Non-pigmented ciliary epithelial cell (primary cell): ENCODE measurements around the gene KNCN.

Experiments
- DNase-seq: peaks from one replicate; pipeline ENCODE4 v3.0.0-alpha.2; 2010; ENCODE audit warnings: low read depth

Gene KNCN

DNA sequence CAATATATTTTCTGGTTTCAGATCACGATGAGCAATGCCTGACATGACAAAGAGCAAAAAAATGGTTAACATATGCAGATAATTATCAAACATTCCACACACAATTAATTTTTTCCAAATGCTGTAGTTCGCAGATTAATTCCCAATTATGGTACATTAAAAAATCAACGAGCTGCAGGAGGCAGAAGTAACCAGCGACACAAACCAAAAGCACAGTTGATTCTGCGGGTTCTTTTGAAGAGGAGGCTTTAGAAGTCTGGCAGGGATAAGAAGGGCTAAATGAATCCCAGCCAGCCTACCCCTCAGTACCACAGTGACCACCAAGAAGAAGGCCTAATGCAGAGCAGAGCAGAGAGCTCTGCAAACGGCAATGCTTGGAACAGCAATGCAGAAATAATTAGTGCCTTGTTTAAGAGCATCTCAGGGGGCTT is 17.0 kb upstream of the KNCN start:
- no peak for DNase-seq

DNA sequence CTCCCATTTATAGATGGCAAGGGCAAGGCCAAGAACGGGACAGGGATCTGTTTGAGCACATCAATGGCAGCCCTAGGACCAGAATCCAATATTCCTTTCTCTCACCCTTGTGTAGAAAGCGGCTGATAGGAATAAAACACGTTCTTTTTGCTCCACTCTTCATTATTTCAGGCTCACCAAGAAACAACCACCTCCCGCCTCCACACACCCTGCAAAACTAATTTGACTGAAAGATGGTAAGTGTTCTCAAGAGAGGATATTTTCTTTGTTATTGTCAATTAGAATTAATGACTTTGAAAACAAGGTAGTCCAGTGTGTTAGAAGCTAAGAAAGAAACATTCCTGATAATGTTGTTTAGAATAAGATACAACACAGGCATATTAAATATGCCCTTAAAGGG is 11.9 kb upstream of the KNCN start:
- DNase-seq = no peak

DNA sequence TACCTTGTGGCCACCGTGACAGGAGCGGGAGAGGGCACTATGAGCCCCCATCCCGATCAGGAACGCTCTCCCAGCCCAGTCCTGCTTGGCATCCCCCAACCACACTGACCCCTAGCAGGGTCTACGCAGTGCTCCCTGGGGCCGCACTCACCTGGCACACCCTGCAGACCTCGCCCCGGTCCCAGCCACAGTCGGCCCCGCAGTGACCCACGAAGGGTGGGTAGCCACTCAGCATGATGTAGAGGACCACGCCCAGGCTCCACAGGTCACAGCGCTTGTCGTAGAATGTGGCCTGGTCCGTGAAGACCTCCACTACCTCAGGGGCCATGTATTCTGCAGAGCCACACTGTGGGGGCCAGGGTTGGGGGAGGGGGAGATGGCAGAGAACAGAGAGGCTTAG is 11.1 kb upstream of the KNCN start:
- no peak for DNase-seq

DNA sequence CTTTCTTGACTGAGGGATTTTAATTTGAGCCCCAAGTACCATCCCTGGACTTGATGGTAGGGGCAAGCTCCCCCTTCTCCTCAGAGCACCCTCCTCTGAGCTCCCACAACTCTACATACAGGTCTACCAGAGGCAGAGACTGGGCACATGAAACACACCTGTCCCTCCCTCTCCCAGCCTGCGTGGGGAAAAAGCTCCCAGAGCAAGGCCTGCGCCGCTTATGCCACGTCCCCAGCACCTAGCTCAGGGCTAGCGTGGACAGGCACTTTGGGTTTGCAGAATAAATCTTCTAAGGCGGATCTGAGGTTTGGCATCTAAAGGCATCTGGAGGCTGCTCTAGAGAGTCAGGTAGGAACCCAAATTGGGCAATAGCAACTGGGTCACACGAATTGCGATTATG is 7.5 kb upstream of the KNCN start:
- DNase-seq = no peak

DNA sequence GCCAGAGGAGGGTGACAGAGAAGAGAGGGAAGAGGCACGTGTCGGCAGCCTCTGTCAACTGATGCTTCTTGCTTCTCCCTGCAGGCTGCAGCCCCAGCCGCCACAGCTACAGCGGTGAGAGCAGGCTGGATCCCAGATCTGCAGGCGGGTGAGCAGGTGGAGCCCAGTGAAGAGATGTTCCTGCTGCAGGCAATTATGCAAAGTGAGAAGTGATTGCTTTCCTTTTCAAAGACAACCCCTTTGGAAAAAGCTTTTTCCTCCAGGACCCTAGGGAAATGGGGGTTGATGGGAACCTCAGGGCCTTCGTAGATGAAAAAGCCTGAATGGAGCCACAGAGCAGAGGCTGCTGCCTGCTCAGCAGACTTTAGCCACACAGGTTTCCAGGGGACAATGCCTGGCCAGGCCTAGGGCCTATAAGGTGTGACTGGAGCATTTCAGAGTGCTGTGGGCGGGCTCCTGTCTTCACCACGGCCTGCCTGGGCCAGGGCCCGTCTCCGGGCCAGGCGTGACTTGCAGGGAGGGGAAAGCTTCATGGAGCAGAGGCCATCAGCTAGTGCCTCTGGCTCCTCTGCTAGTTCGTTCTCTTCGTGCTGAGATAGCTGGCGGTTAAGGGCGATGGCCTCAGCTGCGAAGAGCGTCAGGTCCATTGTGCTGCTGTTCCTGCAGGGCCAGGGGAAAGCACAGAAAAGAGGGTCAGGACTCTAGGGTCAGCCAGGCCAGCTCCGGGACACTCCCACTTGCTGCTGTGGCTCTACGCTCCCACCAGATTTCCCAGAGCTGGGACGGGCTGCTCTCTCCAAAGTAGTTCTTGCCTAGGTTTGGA is 6.9 kb upstream of the KNCN start:
- no peak for DNase-seq

DNA sequence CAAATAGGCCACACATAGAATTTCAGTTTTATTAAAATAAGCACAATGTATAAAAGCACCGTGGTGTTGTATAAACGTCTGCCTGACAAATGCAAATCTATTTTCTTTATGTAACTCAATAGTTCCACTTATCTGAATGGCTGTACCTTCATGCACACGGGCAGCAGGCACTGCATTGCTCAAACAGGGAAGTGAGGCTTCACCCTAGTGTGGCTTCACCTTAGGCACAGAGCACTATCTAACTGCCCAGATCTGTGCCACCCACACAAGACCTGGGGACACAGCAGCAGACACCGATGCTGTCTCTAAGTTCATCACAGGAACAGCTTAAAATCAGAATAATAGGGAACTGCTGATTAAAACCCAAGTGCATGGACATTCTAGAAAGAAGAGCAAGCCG is 6.0 kb upstream of the KNCN start:
- no peak for DNase-seq

DNA sequence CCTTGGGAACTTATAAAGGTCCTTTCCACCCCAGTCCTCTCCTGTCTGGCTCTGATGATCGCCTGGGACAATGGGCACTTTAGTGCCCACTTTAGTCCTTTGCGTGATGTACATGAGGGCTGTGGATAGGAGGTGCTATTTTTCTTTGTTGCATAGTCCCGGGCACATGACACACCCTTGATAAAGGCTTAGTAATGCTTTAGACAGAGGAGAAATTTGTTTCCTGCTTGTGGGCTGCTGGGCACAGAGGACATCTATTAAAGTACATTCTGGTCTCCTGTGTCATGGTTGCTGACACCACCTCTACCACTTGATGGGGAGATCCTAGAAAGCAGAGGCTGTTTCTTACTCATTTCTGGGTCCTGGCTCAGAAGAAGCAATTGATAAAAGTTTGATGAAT is 5.4 kb upstream of the KNCN start:
- no peak for DNase-seq

DNA sequence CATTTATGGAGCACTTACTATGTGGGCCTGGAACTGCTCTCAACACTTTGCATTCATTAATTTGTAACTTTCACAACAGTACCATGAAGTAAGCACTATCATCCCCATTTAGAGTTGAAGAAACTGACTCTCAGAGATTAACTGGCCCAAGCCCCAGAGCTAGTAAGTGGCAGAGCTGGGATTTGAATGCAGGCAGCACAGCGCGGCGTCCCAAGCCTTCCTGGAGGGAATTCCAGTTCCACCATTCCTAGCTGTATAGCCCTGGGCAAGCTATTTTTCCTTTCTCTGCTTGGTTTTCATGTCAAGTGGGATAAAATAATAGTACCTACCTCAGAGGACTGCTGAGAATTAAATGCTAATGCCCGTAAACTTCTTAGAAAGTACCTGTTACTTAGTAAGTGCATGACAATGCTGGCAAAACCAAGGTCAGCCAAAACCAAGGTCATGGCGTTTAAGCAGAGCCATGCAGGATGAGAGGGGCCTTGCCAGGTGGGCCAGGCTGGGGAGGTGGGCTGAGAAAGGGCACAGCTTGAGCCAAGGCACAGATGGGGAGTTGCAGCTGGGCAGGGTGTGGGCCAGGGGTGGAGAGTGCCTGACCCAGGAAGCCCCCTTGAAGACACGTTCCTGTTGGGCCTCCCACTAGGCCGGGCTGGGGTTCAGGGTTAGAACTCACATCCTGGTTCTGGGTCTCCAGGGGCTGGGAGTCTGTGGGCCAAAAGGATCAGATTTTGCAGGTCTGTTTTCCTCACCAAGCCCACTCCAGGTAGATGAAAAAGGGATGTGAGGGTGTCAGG is 4.6 kb upstream of the KNCN start:
- no peak for DNase-seq

DNA sequence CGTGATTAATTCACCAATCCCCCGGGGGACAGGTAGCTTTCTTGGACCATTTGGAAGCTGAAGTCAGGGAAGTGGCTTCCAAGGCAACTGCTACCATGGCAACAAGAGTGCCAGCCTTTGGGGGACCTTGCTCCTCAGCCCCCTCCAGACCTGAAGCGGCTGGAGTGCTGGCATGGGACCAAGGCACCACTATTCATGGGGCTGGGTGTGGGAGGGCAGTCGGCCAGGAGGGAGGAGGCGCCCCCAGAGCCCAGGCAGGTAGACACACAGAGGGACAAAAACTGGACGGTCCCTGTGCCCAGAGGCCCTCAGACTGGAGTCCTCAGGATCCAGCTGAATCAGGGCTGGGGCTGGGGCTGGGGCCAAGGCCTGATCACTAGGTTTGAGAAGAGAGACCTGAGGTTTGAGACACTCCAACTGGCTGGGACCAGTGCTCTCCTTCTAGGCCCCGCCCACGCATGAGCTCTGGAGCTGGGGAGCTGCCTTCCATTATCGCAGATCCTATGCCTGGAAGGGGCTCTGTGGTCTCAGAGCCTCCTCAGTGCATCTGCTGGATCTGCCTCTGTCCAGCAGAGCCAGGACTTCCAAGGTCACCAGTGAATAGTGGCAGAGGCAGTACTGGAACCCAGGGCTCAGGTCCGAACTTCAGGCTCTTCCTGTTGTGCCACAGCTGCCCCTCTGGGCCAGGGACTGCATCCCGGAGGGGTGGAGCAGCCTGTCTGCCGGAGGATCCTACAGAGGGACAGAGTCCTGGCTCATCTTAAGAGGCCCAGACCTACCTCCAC is 3.3 kb upstream of the KNCN start:
- no peak for DNase-seq

DNA sequence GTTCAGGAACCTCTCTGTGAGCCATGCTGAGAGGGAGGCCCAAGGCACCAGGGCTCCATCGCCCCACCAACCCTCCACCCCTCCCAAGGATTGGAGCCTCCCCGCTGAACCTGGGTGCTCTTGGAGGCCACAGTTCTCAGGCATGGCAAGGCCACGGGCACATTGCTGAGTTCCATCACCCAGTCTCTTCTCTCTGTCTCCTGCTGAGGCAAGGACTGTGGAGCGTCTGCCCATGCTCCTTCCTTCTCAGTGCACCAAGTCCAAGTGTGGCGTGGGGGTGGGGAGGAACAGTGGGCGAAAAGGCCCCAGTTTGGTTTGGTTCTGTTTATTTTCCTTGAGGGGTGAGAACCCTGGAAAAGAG is 2.8 kb upstream of the KNCN start:
- DNase-seq = no peak

DNA sequence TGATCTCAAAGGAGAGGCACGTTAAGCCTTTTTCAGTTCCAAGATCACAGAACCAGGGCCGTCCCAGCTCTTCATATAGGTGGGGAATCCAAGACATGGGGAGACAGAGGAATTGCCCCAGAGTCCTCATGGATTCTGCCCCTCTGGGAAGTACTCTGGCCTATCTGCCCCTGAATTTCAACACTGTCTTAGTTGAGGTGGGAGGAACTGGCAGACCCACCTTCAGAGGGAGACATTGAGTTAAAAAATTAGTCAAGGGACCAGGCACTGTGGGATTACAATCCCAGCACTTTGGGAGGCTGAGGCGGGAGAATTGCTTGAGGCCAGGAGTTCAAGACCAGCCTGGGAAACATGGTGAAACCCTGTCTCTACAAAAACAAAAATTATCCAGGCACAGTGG is 2.1 kb upstream of the KNCN start:
- no peak for DNase-seq

DNA sequence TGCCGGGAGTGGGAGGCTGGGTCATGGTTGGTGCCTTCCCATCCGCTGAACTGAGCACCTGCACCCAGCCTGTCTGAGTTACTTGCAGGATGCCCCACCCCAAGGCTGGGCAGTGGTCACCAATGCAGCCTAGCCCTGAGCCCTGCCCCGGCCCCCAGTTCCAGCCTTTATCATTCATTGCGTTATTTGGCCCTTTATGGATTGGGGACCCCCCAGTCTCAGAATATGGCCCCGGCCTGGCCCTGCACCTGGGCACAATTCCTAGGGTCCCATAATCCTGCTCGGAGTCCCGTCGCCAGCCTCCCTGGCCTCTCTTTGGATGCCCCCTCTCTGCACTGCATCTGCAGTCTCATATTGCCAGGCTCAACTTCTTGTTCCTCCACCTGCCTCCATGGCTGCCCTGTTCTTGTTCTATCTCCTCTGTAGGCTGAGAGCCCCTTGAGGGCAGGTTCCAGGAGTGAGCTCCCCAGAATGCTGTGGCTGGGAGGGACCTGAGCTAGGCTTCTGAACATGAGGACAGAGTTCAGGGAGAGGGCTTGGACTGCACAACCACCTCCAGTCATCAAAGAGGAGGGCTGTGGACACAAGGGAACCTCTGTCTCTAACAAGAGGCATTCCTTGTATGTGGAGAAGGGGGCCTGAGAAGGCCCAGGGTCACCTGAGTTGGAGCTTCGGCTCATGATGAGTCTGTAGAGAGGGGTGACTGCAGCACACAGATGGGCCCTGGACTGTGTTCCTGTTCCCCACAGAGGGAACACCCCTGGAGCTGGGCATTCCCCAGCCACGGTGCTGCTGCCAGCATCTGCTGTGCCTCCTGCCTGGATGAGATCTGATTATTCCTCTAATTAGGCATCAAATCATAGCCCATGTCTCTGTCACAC is 1.1 kb upstream of the KNCN start:
- no peak for DNase-seq

DNA sequence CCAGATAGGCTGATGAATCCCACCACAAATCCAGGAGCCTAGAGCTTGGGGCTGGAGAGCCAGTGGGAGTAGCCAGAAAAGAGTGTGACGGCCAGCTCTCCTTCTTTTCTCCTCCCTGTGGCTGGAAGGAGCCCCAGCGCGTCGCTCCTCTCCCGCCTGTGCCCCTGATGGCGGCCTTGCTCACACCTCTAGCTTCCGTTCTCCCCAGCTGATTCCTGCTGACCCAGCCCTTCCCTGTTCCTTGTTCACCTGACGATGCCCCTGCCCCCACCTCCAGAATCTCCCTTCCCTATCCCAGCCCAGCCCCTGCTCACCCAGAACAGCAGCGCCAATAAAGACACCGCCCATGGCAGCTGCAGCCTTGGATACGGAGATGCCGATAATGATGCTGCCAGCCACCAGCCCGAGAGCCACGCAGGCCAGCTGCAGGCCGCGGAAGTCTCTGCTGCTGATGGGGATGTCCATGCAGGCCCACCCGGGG is 656 bp downstream of the KNCN start:
- DNase-seq = no peak

DNA sequence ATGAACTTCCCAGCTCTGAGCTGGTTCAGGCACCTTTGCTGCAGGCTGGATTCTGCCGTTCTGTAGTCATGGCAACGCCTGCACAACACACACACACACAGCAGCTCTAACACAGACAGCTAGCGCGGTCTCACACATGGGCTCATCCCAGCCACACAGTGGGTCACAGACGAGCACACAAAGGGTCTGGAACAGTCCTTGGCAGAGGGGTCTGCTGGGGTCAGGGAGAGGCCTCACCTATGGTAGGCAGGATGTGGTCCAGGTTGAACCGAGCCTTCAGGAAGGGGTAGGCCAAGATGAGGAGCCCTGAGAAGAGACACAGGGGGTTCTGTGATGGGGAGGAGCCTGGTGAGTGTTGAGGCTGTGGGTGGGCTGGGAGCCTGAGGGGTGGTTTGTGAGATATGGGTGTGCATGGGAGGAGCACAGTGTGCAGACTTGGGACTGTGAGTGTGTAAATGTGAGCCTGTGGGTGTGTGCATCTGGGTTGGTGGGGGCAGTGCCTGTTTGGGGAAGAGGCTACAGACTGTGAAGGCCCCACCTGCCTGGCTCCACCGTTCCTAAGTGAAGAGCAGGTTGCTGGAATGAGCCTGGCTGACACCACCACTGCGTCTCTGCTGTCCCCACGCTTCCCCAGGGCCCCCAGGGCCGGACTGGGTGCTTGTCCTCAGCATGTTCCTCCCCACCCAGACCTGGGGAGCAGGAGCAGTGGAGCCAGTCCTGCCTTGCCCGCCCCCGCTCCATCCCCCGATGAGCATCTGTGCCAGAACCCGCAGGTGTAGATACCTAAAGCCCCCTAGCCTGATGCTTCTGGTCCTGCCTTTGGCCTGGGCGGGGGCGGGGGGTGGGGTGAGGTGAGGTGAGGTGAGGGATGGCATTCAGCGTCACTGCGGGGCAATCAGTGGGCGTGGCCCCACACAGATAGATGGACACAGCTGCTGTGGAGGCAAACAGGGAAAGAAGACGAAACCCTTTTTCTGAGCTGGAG is 1.5 kb downstream of the KNCN start:
- DNase-seq = no peak

DNA sequence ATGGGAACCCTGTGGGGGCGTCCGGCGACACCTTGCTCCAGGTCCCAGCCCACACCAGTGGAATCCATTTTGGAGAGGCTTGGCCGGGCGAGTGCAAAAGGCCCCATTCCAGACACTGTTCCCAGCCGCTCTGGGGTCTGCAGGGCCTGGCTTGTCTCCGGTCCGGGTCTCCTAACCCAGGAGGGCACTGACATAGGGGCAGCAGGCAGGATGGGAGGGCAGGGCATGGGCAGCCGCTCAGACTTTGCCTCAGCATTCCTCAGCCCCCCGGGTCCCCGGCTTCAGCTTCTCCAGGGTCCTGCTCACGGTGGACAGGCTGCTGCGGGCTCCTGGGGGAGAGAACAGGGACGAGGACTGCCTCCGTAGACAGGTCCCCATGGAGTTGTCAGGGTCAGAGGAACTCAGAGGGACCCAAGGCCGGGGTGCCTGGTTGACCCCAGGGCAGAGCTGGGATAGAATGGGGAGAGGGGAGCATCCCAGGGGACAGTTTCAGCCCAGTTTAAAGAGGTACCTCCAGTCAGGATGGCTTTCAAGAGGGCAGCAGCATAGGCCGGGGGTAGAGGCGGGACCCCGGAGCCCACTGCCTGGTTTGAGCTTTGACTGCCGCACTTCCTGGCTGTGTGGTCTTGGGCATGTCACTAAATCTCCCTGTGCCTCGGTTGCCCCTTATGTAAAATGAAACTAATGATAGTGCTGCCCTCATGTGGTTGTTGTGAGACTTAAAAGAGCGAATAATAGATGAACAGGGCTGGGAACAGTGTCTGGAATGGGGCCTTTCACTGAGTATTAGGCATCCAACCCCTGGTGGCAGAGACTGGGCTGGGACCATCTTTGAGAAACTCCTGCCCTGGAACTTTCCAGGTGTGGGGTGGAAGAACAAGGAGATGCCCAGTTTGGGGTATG is 3.7 kb downstream of the KNCN start:
- DNase-seq = no peak

DNA sequence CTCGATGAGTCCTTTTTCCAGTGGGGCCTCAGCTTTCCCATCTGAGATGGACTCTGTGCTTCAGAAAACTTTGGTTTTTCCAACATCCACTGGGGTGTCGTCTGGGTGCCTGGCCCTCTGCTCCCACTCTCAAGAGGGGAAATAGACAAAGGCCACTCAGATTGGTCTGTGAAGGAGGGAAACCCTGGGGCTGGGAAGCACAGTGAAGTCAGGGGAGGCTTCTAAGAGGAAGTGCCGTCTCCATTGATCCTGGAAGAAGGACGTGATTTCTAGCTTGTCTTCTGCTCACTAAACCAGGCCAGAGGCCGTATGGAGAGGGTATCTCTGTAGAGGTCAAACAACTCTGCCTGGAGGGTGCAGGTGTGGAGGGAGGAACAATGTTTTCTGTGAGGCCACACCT is 5.2 kb downstream of the KNCN start:
- DNase-seq = no peak

DNA sequence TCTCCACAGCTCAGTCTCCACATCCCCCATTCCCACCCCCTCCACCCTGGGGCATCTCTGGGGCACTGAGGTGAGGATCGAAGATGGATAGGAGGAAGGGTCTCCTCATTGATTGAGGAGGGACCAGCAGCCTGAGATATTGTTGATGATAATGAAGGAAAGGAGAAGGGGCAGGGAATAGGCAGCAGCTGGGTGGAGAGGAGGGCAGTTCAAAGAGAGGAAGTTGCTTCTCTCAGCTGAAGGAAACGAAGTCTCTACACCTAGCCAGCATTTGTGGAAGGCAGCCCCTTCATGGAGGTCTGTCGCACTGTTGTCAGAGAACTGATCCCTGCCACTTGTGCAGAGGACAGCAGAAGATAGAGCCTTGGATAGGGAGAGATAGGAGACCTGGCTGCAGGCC is 5.7 kb downstream of the KNCN start:
- no peak for DNase-seq

DNA sequence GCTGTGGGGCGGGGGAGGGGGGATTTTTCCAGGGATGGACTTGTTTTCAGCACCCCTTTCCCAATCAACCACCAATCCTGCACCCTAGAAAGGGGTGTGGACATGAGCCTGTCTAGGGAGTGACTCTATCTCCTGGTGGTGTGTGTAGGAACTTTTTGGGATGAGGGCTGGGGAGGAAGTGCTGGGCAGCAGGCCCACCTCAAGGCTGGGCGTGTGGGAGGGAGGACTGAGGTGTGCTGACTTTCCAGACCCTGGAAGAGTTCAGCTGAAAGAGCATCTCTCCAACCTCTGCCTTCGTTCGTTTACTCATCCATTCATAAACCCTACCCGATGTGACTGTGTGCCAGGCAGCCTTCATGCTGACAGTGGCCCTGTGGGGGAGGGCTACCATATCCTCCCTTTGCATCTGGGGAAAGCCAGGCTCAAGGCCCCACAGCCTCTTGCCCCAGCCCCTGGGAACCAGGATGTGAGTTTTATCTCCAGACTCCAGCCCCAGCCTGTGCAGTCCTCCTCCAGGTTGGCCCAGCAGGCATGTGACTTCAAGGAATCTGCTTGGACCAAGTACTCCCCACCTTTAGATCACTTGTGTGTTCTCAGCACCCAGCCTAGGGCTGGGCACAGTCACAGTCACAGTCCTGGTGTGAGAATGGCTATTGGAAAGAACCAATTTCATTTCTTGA is 6.7 kb downstream of the KNCN start:
- no peak for DNase-seq
